ENCODE data around the gene TBPL1. TPM values are rescaled to one million over a fixed set of nuclear protein-coding genes. Genes with fewer than 3 reads are reported as not detected.

The TBPL1 gene
- total and polyA plus RNA-seq, 11 donors = 9.9 to 20.3 (median 16.0) TPM

DNA sequence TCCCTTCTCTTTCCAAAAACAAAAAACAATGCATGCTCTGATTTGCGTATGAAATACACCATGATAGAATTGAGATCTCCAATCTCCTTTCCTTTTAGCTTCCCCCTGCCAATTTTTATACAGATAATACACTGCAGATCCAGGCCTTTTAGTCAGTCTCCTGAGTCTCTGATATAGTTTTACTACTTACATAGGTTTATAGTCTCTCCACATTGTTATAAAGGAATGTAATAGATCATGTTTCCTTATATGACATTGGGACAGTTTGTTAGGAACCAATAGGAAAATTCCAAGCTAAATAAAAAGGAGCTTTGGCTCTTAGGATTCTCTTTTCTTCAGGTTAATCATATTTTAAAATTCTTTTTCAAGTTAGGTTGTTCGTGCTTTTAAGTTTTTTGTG, 36.5 kb downstream of the TBPL1 start:
- DNase-seq (no peak), ATAC-seq (no peak)
- TF ChIP-seq CTCF (IDR thresholded peaks at IDR 0.05) = no peak
- no peak for TF ChIP-seq POLR2A (IDR thresholded peaks at IDR 0.05)
- Histone ChIP-seq H3K4me1 (peaks cover 0 to 25% (median 14%) of the 10 kb centered on the region in 12 donors), H3K27ac (no peak overlapping the region), H3K36me3 (peaks cover 0 to 72% (median 40%) of the 10 kb centered on the region in 9 donors), H3K4me3 (no peak overlapping the region), H3K9me3 (no peaks in the 10 kb centered on the region), H3K27me3 (no peaks in the 10 kb centered on the region)
- 74 to 83% (median 81%) methylated on average over 2 of the region's 2 CpGs for WGBS, 4 donors
- intact Hi-C loops (cut with DNase I) = no loop called here

DNA sequence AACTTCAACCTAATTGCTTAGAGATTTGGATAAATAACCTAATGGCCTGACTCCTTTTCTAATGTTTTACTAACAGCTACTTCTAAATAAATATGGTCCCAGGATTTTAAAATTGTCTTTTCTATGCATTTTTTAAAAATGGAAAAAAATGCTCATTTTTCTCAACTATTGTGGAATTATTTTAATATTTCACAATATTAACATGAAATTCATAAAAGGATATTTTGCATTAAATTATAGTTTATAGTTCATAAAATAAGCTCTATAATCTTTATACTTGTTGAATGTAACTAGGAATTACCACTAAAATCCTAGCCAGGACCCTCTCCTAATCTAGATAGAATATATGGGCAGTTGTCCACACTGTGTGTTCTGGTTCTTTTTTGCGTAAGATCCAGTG, 37.3 kb downstream of the TBPL1 start:
- no peaks in the 10 kb centered on the region for H3K9me3 ChIP-seq
- no peak for ATAC-seq
- no peak overlapping the region for H3K27ac ChIP-seq
- no peak for DNase-seq
- H3K27me3 ChIP-seq = no peaks in the 10 kb centered on the region
- intact Hi-C loops (cut with DNase I) = no loop called here
- WGBS, 4 donors = 93 to 100% (median 99%) methylated on average over 1 of the region's 1 CpG
- H3K4me3 ChIP-seq = no peak overlapping the region
- TF ChIP-seq CTCF (IDR thresholded peaks at IDR 0.05) (no peak), POLR2A (IDR thresholded peaks at IDR 0.05) (no peak)
- peaks cover 0 to 64% (median 35%) of the 10 kb centered on the region in 9 donors for H3K36me3 ChIP-seq
- peaks cover 0 to 25% (median 14%) of the 10 kb centered on the region in 12 donors for H3K4me1 ChIP-seq

DNA sequence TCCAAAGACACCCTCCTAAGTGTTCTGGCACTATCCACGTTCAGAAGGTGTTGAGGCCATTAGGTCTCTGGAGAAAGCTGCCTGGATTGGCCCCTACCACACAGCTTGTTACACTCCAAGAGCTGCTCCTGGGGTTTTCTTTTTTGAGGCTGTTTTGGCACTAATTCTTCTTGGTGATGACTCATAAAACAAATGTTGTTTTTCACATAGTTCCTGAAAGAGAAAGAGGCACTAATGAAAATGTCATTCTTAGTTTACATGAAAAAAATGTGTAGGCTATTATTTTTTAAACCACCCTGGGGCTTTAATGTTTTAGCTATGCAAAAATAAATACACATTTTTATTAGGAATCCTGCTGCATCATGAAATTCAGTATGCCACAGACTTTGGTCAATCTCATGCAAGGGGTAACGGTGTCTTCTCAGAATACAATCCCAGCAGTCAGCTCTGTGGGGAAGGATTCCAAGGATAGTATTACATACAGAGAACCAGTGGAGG, 38.1 kb downstream of the TBPL1 start:
- no peaks in the 10 kb centered on the region for H3K27me3 ChIP-seq
- TF ChIP-seq CTCF (IDR thresholded peaks at IDR 0.05) (no peak), POLR2A (IDR thresholded peaks at IDR 0.05) (no peak)
- no peaks in the 10 kb centered on the region for H3K9me3 ChIP-seq
- no peak overlapping the region for H3K4me3 ChIP-seq
- peak in 2 of 4 donors; percentile 21 to 28 for ATAC-seq
- H3K36me3 ChIP-seq = peaks cover 0 to 56% (median 27%) of the 10 kb centered on the region in 9 donors
- H3K27ac ChIP-seq = no peak overlapping the region
- no peak for DNase-seq
- H3K4me1 ChIP-seq = peaks cover 0 to 25% (median 14%) of the 10 kb centered on the region in 12 donors
- intact Hi-C loops (cut with DNase I) = no loop called here
- 57 to 62% (median 60%) methylated on average over 2 of the region's 2 CpGs for WGBS, 4 donors

DNA sequence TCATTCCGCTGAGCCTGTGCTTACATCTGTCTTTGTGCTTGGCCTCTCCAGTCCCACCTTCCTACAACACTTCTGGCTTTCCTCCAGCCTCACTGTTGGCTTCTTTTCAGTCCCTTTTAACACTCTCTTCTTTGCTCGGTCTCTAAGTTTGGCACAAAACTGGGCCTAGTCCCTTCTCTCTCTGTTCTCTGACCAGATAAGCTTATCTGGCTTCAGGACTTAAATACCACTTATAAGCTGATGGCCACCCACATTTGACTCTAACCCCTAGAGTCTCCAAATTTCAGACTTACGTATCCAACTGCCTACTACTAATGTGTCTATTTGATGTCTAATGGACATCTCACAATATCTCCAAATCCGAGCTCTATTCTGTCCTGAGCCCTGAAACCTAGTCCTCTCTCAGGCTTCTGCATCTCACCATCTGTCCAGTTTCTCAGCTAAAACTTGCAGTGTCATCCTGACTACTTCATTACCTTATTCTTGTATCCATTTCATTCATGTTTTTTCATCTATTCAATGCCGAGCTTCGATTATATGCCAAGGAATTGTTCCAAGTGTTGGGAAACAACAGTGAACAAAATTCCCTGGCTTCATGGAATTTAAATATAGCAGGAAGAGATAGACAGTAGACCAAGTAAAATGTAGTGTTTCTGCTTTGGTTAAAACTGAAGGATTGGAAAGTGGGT, 40.1 kb downstream of the TBPL1 start:
- Histone ChIP-seq H3K36me3 (peaks cover 0 to 45% (median 11%) of the 10 kb centered on the region in 9 donors), H3K4me3 (no peak overlapping the region), H3K9me3 (no peaks in the 10 kb centered on the region), H3K27me3 (no peaks in the 10 kb centered on the region), H3K4me1 (peaks cover 0 to 25% (median 14%) of the 10 kb centered on the region in 12 donors), H3K27ac (peak overlapping the region in 3 of 12 donors; percentile 1 to 20 (median 17))
- intact Hi-C loops (cut with DNase I) = no loop called here
- ATAC-seq (peak in 3 of 4 donors; percentile 51 to 80 (median 76)), DNase-seq (peak in 3 of 5 donors; percentile 33 to 53 (median 40))
- TF ChIP-seq CTCF (IDR thresholded peaks at IDR 0.05) (no peak), POLR2A (IDR thresholded peaks at IDR 0.05) (no peak)
- 50 to 56% (median 53%) methylated on average over 6 of the region's 6 CpGs for WGBS, 4 donors
